ENCODE results near the gene FAM229B.

GRCh38 chr6:112148103-112148502, 60.7 kb downstream of the FAM229B start:
- TF ChIP-seq CTCF (IDR thresholded peaks at IDR 0.05 in 8 of 11, conservative IDR thresholded peaks at IDR 0.05 in 3 of 11) (no peak), POLR2A (IDR thresholded peaks at IDR 0.05) (no peak), POLR2AphosphoS5 (IDR thresholded peaks at IDR 0.05) (no peak)

Data from spleen (tissue), 7 donors.